GM12891 (cell line): ENCODE measurements around the gene INSYN1. TPM values are rescaled to one million over a fixed set of nuclear protein-coding genes. Genes with fewer than 3 reads are reported as not detected.
"Not testable (repeated sequence)": the region's sequence is repeated elsewhere in the genome, so short reads cannot be mapped to it uniquely, and the experiment has no call there.

Experiments used
- DNase-seq: peaks from one replicate; pipeline ENCODE4 v3.0.0; 2011; ENCODE audit warnings: low spot score; ENCODE audit not compliant: insufficient read length
- FAIRE-seq: peaks from 2 replicates; lab custom pipeline; 2011; peaks lifted over from hg19 to GRCh38; lab: Jason Lieb, UNC
- PAX5 ChIP-seq: IDR thresholded peaks from 2 replicates; pipeline ENCODE4 v1.6.1; 2011; ENCODE audit warnings: low read length, moderate library complexity, mild to moderate bottlenecking; ENCODE audit not compliant: insufficient read depth, severe bottlenecking
- POLR2A ChIP-seq: IDR thresholded peaks from 2 replicates; pipeline ENCODE4 v1.6.1; 2011; ENCODE audit warnings: low read depth, low read length, control low read depth
- POLR2AphosphoS5 ChIP-seq: IDR thresholded peaks from 2 replicates; pipeline ENCODE4 v1.6.1; 2011; ENCODE audit warnings: low read depth, low read length, control low read depth
- POU2F2 ChIP-seq: IDR thresholded peaks from 2 replicates; pipeline ENCODE4 v1.6.1; 2011; ENCODE audit warnings: low read depth, mild to moderate bottlenecking, control low read depth, low read length, moderate library complexity
- SPI1 ChIP-seq: IDR thresholded peaks from 2 replicates; pipeline ENCODE4 v1.6.1; 2011; ENCODE audit warnings: low read depth, low read length, control low read depth
- TAF1 ChIP-seq: IDR thresholded peaks from 2 replicates; pipeline ENCODE4 v1.6.1; 2011; ENCODE audit warnings: low read depth, low read length, control low read depth
- polyA plus RNA-seq: library from polyadenylated mRNA; unstranded; fragments of >200 nt; gene quantifications from one replicate; pipeline ENCODE4 v1.2.1, GENCODE V29; 2012; ENCODE audit warnings: low read depth, missing spikeins, inconsistent platforms; ENCODE audit not compliant: missing spikeins

The INSYN1 gene
- polyA plus RNA-seq, result not detected

GRCh38 chr15:73753250-73754130 lies at the start of gene INSYN1:
INSYN1 (minus strand) TSS chr15:73753351; CDS start chr15:73751130, 2,221 bp downstream.
- no peak for DNase-seq
- no peak for TF ChIP-seq SPI1
- TF ChIP-seq PAX5, result no peak
- FAIRE-seq, result no peak

- FAIRE-seq (no peak), DNase-seq (no peak)
- TF ChIP-seq POU2F2 (no peak), SPI1 (no peak), PAX5 (no peak), POLR2AphosphoS5 (no peak), POLR2A (no peak), TAF1 (no peak)
Observed at GRCh38 chr15:73802431-73803041, 49.4 kb upstream of the INSYN1 start.

GRCh38 chr15:73800662-73801345 lies 47.7 kb upstream of the INSYN1 start:
- no peak for DNase-seq
- FAIRE-seq, result no peak

GRCh38 chr15:73799466-73799865 lies 46.3 kb upstream of the INSYN1 start:
- FAIRE-seq (no peak), DNase-seq (no peak)
- TF ChIP-seq PAX5 (no peak), SPI1 (no peak), POLR2A (no peak), TAF1 (no peak), POLR2AphosphoS5 (no peak), POU2F2 (no peak)

More at GRCh38 chr15:73800662-73801345, 47.7 kb upstream of the INSYN1 start:
- TF ChIP-seq POLR2A, result no peak
- no peak for TF ChIP-seq PAX5
- TF ChIP-seq POLR2AphosphoS5, result no peak
- TF ChIP-seq TAF1, result no peak
- no peak for TF ChIP-seq POU2F2
- TF ChIP-seq SPI1, result no peak

GRCh38 chr15:73797366-73798158 lies 44.4 kb upstream of the INSYN1 start:
- FAIRE-seq, result no peak
- no peak for DNase-seq
- TF ChIP-seq TAF1 (no peak), SPI1 (no peak), POLR2A (no peak), PAX5 (no peak), POLR2AphosphoS5 (no peak), POU2F2 (no peak)

GRCh38 chr15:73796331-73796831 lies 43.2 kb upstream of the INSYN1 start:
- TF ChIP-seq TAF1 (no peak), SPI1 (no peak), PAX5 (no peak), POLR2A (no peak), POLR2AphosphoS5 (no peak), POU2F2 (no peak)
- no peak for FAIRE-seq

GRCh38 chr15:73794443-73795133 lies 41.4 kb upstream of the INSYN1 start:
- FAIRE-seq, result no peak
- no peak for DNase-seq
- no peak for TF ChIP-seq POLR2A
- no peak for TF ChIP-seq TAF1
- no peak for TF ChIP-seq POU2F2
- TF ChIP-seq PAX5, result no peak
- TF ChIP-seq SPI1, result no peak
- no peak for TF ChIP-seq POLR2AphosphoS5

More at GRCh38 chr15:73796331-73796831, 43.2 kb upstream of the INSYN1 start:
- DNase-seq, result no peak

- FAIRE-seq, DNase-seq: not testable (repeated sequence)
Observed at GRCh38 chr15:73792899-73793541, 39.9 kb upstream of the INSYN1 start.
